Fibroblast of lung (primary cell): Measurements from ENCODE around the gene ACBD4.

Experiments
- CTCF ChIP-seq, 2 donors: IDR thresholded peaks in 1 of 2; conservative IDR thresholded peaks in 1 of 2; 1 replicate in 1 of 2; 2 replicates in 1 of 2; pipeline ENCODE4 v1.5.1; 2011 to 2012; ENCODE audit warnings: low read length in 2 of 2, control low read depth in 1 of 2, inconsistent platforms in 1 of 2, low read depth in 1 of 2, mild to moderate bottlenecking in 1 of 2
- EZH2 ChIP-seq: IDR thresholded peaks from 2 replicates; pipeline ENCODE4 v1.5.1; 2012; ENCODE audit warnings: low read length, control low read depth, mild to moderate bottlenecking; ENCODE audit errors: missing control alignments

- TF ChIP-seq CTCF (conservative IDR thresholded peaks at IDR 0.05 in 1 of 2, IDR thresholded peaks at IDR 0.05 in 1 of 2; ENCODE audit: low read depth in 1 of 2, low read length in 2 of 2), result no peak
- no peak for TF ChIP-seq EZH2
These were observed 8.3 kb upstream of the ACBD4 start for GRCh38 chr17:45127207-45127547.
